HT1080 (cell line): ENCODE data around the gene GJD3. TPM values are rescaled to one million over a fixed set of nuclear protein-coding genes. Genes with fewer than 3 reads are reported as not detected.

Experiments
- small RNA-seq: library from RNA; depleted of rRNA; stranded (forward); fragments of <200 nt; gene quantifications from one replicate; pipeline ENCODE3, GENCODE V24; 2014
- total RNA-seq: library from RNA; depleted of rRNA; stranded (reverse); fragments of >200 nt; shearing (Covaris generic); gene quantifications from 2 replicates; pipeline ENCODE4 v1.2.3, GENCODE V29; 2014; rRNA removed

Gene GJD3
- total RNA-seq, 1 experiment from 2014 or later, result not detected

Small RNA genes lying within 50 kb of the gene (small RNA-seq; reads per million reads assigned to genes)
- gene RF00019, result not detected
- not detected for gene RNA5SP441

Other genes with a start within 250 kb of the GJD3 start
- 42.5 and 51.3 TPM in 2 replicates for gene MSL1, start 242.8 kb downstream of the GJD3 start, total RNA-seq
- 26.7 and 31.5 TPM in 2 replicates for gene CASC3, start 224.2 kb downstream of the GJD3 start, total RNA-seq
- gene RAPGEFL1, start 187.3 kb downstream of the GJD3 start, total RNA-seq, result 1.6 and 3.1 TPM in 2 replicates
- gene WIPF2, start 145.4 kb downstream of the GJD3 start, total RNA-seq, result 4.2 and 5.4 TPM in 2 replicates
- 57.6 and 64.7 TPM in 2 replicates for gene CDC6, start 76.9 kb downstream of the GJD3 start, total RNA-seq
- 24.1 and 34.4 TPM in 2 replicates for gene RARA, start 55.6 kb downstream of the GJD3 start, total RNA-seq
- 154 and 155 TPM in 2 replicates for gene TOP2A, start 53.2 kb upstream of the GJD3 start, total RNA-seq
- 0.07 and 0.14 TPM in 2 replicates for gene IGFBP4, start 78.7 kb upstream of the GJD3 start, total RNA-seq
- gene TNS4, start 136.9 kb upstream of the GJD3 start, total RNA-seq, result 0.10 and 0.95 TPM in 2 replicates
- gene CCR7, start 200.7 kb upstream of the GJD3 start, total RNA-seq, result 0.07 and 0.21 TPM in 2 replicates